ELF-1 (cell line): Measurements from ENCODE around the gene PLCL1.

Experiments used
- DNase-seq: peaks from one replicate; pipeline ENCODE4 v3.0.0-alpha.2; 2016; ENCODE audit warnings: low read depth, low spot score

PLCL1 gene

GRCh38 chr2:198113316-198113715 lies 308.9 kb downstream of the PLCL1 start:
- DNase-seq = no peak

- DNase-seq = no peak
Measured at GRCh38 chr2:198114064-198114463, 309.7 kb downstream of the PLCL1 start.

DNA sequence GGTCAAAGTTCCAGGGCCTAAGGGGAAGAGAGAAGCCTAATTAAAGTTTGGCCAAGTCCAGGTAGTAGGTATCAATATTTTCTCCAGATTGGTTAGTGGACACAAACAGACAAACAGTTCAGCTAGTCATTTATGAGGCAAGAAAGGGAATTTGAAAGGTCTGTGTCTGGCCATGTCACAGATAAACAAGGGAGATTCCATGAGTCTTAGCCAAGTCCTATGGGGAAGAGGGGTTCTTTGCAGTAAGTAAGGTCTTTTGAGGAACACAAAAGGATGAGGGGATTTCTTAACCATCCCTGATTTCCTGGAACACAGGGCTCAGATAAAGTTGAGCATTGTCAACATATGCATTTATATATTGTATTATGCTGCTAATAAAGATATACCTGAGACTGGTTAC lies 310.8 kb downstream of the PLCL1 start:
- no peak for DNase-seq

DNA sequence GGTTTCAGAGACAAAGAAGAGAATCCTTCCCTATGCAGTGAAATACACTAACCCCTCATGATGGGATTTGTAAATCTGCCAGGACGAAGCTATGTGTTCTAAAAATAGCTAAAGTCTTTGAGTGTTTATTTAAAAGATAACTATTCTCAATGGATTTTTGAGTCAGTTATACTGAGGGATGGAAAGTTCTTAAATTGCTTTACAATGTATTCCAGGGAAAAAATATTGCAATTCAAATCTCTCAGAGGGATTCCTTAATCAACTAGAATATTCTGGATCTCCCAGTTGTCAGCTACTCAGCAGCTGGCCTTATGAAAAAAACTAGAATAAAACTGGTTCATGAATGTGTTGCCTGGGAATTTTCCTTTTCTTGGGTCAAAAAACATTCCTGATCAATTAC lies 312.4 kb downstream of the PLCL1 start:
- no peak for DNase-seq

DNA sequence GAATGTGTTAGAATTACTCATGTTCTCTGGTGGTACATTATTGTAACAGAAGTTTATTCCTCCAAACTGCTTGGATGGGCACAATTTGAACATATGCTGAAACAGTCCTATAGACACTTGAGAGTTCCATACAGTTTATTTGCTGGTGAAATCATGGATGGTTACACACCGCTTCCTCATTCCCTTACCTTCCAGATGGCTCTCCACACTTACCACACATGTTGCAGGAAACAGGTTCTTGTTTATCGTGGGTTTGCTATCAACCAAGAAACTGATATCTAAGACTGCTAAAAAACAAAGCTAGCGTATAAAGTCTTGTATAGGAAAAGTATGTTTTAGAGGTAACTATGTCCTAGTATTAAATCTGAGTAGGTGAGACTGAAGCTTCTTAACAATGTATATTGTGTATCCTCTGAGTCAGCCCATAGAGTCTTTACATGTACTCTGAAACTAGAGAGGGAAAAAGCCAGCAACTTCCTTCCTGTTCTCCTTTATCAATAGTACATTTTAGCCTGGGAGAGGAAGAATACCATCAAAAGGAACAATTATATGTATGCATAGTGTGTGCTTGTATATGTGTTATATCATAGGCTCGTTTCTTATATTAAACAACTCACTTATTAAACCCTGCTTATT lies 313.1 kb downstream of the PLCL1 start:
- DNase-seq = no peak

DNA sequence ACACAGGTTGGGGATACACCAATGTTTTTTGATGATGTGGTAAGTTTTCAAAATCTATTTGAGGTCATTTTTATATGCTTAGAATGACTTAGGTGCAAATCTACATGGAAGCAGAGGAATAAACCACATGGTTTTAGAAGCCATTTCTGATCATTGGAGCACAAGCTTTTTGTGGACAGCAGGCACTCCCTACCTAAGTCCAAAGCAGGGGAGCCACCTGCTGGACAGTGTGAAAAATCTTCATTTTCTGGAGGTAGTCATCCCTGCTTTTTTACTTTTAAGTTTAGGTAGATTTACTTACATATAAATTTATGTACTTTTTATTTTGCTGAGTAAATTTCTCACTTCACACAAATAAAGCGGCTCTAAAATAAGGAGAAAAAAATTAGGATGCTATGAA lies 323.2 kb downstream of the PLCL1 start:
- peak; percentile 11 for DNase-seq

DNA sequence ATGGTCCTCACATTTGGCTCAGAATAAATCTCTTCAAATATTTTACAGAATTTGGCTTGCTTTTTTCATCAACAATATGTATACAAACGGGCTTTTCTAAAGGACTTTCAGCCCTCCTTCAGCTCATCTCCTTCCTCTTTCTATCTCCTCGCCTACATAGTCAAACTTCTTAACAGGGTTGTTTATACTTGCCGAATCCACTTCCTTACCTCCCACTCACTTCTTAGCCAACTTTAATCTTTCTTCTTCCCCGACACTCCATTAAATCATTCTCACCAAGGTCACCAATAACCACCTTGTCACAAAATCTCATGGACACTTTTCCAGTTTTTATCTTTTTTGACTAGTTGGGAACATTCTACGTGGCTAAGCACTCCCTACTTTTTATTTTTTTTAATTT lies 325.2 kb downstream of the PLCL1 start:
- no peak for DNase-seq

- DNase-seq = no peak
Measured at GRCh38 chr2:198134293-198134955, 330.0 kb downstream of the PLCL1 start.

- DNase-seq = no peak
Measured at GRCh38 chr2:198135481-198135934, 331.1 kb downstream of the PLCL1 start.

- DNase-seq = no peak
Measured at GRCh38 chr2:198136142-198136541, 331.7 kb downstream of the PLCL1 start.

DNA sequence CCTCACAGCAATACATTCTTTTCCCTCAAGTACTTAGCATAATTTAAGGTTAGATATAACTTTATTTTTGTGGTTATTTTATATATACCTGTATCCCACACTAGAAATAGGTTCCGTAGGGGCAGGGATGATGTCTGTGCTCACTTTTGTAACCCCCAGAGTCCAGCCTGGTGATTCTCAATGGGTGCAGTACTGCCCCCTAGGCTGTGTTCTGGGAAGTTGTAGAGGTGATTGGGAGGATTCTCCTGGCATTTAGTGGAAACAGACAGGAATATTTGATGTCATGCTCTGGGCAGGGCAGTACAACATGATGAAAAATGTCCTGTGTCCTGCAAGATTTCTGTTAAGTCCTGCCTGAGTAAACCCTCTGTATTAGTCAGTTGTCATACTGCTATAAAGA lies 333.3 kb downstream of the PLCL1 start:
- no peak for DNase-seq

- no peak for DNase-seq
Measured at GRCh38 chr2:198141726-198142125, 337.3 kb downstream of the PLCL1 start.

- DNase-seq = no peak
Measured at GRCh38 chr2:198143156-198143555, 338.8 kb downstream of the PLCL1 start.

DNA sequence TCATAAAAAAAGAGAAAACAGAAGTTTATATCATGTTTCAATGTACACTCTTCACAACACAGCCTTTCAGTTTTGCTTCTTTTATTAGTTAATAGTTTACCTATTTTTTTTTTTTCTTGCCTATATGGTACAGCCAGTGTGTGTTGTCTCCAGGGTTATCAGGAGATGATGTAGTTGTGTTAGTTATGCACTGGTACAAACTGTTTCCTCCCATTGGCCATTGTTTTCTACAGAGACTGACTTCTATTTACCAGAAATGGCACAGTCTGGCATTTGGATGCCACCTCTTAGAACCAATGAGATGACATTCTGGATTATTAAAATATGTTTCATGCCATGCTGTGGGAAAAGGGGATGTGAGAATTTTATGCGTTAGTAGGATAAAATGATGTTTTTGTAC lies 339.4 kb downstream of the PLCL1 start:
- no peak for DNase-seq

- DNase-seq = no peak
Measured at GRCh38 chr2:198144660-198145059, 340.3 kb downstream of the PLCL1 start.

DNA sequence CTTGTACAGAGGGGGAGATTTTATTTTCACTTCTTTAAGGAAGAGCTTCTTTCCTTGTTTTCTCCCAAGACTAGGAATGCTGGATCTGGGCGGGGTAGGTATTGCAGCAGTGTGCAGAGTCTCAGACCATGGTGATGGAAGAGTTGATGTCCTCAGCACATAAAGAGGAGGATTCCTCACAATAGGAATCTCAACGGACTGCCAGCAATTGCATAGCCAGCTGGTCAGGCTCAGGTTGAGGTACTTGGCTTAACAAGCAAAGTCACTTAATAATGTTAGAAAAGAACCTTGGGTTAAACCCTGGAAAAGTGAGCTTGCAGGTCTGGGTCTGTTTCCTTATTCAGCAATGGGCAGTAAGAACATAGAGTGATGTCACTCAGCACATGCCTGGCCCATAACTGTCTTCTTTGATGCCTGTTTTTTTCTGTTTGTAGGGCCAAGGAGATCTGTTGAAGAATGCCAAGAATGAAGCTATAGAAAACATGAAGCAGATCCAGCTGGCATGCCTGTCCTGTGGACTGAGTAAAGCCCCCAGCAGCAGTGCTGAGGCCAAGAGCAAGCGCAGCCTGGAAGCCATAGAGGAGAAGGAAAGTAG lies 342.1 kb downstream of the PLCL1 start:
- DNase-seq = peak; percentile 19

DNA sequence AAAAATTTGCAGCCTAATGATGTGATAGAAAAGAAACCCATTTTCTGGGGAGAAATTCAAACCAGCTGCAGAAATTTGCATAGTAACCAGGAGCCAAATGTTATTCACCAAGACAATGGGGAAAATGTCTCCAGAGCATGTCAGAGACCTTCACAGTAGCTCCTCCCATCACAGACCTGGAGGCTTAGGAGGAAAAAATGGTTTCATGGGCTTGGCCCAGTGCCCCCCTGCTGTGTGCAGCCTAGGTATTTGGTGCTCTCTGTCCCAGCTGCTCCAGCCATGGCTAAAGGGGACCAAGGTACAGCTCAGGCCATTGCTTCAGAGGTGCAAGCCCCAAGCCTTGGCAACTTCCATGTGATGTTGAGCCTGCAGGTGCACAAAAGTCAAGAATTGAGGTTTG lies 352.9 kb downstream of the PLCL1 start:
- DNase-seq = no peak

DNA sequence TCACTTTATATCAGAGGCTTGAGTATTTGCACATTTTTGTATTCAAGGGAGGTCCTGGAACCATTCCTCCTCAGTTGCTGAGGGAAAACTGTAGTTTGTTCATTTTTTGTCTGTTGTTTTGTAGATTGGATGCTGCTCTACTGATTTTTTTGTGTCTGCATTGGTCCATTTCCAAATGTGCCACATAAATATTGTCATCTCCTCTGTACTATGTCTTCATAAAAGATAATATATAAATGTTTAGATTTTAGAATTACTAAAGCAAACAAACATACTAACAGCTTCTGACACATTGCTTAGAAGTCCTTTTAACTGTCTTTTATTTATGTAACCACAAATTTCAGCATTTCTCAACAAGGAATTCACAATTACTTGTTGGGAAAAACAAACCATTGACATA lies 356.8 kb downstream of the PLCL1 start:
- DNase-seq = no peak

GRCh38 chr2:198162276-198162675 lies 357.9 kb downstream of the PLCL1 start:
- DNase-seq = no peak

GRCh38 chr2:198164843-198165242 lies 360.4 kb downstream of the PLCL1 start:
- DNase-seq = no peak

GRCh38 chr2:198165289-198165688 lies 360.9 kb downstream of the PLCL1 start:
- no peak for DNase-seq

DNA sequence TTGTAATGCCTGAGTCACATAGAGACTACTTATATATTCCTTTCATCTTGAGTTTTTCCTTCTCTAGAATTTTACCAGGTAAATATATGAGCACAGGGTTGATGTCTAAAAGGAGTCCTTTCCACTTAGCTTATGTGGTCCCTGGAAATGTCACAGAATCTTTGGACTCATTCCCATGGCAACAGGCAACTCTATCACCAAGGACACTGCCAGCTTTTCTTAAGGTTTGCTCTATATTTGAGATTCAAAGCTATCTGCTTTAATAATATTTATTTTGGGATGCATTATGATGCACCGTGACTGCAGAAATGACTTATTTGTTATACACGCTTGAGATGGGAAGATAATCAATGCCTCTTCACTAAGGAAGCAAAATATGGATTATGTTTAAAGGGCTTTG lies 363.0 kb downstream of the PLCL1 start:
- DNase-seq = no peak

GRCh38 chr2:198168651-198169050 lies 364.3 kb downstream of the PLCL1 start:
- no peak for DNase-seq
